Stimulated activated CD8-positive, alpha-beta memory T cell treated with anti-CD3 and anti-CD28 coated beads, Interleukin-12 subunit alpha, Interleukin-12 subunit beta, amount 100 ng/mL, for 1 hour (primary cell): Measurements from ENCODE around the gene PRSS22.
A peak's percentile ranks its signal among the peaks of the same experiment; 100 is the strongest.

Source experiments
- DNase-seq: peaks from one replicate; pipeline ENCODE4 v3.0.0-alpha.2; 2020; ENCODE audit warnings: low read depth

PRSS22 gene

DNA sequence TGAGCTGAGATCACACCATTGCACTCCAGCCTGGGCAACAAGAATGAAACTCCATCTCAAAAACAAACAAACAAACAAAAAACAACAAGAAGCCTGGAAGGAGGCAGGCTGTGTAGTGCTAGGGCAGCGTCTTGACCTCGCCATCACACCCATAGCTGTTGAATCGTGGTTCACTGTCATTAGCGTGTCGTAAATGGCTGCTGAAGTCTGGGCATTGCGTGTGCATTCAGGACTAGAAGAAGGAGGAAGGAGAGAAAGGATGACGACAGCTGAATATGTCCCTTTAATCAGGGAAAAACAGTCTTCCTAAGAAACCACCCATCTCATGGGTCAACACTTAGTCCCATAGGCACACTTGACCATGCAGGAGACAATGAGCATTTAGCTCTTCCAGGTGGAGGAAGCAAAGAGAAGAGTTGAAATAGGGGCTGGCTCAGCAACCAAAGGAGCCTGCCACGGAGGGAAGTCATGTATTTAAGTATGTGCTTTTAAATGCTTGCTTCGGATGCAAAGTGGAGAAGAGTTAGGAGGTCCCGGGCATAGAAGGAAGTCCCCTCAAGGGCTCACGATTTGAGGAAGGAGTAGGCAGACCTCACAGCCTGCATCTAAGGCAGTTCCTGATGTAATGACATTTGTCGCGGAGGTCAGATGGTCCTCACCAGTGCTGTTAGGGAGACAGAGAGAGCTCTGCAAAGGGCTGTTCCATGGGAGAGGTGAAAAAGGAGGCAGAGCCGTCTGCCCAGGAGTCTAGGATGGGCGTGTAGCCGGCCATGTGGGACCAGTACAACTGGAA lies 8.8 kb downstream of the PRSS22 start:
- no peak for DNase-seq

DNA sequence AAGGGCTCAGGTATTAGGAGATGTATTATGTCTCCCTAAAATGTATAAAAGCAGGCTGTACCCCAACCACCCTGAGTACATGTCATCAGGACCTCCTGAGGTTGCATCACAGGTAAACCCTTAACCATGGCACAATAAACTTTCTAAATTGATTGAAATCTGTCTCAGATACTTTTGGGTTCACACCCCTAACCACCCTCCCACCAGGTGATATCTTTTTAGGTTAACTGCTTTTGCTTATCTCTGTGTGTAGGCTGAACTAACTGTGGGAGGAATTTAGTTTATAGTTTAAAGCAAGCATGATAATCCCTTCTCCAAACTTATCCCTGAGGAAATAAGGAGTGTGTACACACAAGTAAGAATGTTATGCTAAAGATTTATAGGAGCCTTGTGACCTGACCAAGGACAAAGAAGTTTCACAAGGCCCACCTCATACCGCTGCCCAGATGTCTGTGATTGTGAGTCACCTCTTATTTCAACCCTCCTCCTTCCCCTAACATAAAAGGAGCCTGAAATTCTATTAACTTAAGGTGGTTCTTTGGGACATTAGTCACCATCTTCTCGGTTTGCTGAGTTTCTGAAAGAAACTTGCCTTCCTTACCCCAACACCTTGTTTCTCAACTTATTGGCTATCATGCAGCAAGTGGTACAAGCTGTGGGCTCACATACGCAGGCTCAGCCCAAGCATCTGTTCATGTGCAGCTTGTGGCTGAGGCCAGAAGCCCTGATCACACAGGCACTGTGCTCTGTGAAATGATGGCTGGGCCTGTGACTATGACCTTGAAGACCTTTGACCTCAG lies 11.3 kb downstream of the PRSS22 start:
- no peak for DNase-seq

DNA sequence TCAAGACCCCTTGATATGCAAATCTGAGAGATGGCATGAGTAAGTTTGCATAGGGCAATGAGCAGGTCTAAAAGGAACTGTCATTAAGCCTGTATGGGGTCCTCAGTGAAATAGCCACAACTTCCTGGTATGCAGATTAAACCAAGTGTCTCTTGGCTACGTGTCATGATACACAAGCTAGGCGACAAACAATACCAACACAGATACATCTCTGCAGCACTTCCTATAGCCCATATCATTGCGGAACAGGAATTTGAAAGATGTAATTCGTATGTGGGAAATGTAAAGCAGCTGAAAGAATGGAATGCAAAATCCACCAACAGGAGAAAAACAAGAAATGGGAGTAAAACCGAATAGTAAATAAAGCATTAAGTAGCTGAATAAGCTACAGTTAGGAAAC lies 12.9 kb downstream of the PRSS22 start:
- no peak for DNase-seq

DNA sequence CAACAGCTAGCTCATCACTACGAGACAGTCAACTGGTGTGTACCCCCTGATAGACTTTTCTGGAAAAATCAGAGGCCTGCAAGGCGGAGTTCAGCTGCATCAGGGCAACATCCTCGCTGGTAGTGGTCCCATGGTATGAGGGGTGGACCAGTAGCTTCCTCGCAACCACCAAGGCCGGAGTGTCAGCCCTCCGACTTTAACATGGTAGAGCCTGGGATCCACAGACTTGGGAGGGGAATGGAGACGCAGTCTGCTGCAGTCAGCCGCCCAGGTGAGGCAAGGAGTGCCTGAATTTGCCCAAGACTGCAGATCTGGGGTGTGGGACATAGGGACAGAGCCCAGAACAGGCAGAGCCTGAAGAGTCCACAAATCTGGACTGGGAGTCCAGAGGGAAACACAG lies 14.4 kb downstream of the PRSS22 start:
- no peak for DNase-seq

DNA sequence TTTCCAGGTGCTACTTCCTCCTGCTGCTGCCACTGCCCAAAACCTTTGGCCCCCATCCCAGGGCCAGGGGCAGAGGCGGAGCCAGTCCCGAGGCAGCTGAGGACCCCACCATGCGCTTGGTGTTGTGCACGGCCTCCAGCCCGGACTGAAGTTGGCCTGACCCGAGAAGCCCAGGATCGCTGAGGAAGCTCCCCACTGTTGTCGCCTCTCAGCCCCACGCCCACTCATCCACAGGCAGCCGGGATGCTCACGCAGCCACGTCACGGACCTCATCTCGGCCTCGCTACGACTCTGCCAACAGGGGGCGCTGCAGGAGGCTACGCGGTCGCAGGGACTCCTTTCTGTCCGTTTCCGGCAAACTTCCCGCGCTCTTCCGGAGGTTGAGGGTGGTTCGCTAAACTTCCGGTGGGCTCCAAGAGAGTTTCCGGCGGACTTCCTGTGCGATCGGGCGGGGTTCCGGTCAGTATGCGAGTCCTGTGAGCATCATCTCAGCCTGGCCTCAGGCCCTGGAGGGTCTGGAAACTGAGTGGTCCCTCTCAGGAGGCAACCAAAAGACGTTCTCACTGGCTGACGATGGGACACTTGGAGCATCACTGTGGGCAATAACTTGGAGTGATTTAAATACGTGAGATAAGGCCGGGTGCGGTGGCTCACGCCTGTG lies 15.5 kb downstream of the PRSS22 start:
- peak; percentile 55 for DNase-seq

DNA sequence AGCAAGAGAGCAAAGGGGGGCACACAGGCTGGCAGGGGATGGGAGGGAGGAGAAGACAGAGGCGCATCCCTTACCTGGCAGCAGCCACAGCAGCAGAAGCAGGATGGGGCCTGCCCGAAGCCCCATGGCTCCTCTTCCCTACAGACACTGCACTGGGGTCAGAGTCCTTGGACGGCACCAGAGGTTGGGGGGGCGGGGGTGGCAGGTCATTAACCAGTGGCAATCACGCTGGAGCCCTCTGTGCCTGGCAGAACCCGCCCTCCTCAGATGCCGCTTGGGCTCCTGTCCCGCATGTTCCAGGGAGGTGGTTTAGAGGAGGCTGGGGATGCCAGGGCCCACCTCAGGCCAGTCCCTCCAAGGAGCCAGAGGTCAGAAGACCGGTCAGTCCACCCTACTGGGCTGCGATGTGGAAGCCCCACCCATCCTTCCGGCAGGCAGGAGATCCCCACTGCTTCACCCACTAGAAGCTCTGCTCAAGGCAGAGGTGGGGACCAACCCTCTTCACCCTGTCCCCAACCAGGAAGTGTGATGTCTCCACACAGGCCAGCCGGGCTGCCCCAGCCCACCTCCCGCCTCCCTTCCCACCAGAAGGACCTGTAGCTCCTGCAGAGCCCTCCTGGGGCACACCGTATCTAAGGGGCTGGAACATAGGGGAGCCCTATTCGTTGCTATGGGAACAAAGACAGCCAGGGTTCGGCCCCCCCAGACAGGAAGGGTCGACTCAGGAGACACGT lies 16.2 kb downstream of the PRSS22 start:
- no peak for DNase-seq

DNA sequence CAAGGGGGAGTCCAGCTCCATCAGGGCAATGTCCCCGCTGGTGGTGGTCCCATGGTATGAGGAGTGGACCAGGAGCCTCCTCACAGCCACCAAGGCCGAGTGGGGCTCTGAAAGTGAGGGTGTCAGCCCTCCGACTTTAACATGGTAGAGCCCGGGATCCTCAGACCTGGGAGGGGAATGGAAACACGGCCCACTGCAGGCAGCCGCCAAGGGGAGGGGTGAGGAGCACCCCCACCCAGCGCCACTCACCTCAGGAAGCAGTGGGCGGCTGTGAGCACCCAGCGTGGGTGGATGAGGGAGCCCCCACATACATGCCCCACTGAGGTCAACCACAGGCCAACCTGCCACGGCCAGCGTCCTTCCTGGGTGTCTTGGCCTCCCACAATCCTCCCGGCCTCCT lies 17.1 kb downstream of the PRSS22 start:
- no peak for DNase-seq

DNA sequence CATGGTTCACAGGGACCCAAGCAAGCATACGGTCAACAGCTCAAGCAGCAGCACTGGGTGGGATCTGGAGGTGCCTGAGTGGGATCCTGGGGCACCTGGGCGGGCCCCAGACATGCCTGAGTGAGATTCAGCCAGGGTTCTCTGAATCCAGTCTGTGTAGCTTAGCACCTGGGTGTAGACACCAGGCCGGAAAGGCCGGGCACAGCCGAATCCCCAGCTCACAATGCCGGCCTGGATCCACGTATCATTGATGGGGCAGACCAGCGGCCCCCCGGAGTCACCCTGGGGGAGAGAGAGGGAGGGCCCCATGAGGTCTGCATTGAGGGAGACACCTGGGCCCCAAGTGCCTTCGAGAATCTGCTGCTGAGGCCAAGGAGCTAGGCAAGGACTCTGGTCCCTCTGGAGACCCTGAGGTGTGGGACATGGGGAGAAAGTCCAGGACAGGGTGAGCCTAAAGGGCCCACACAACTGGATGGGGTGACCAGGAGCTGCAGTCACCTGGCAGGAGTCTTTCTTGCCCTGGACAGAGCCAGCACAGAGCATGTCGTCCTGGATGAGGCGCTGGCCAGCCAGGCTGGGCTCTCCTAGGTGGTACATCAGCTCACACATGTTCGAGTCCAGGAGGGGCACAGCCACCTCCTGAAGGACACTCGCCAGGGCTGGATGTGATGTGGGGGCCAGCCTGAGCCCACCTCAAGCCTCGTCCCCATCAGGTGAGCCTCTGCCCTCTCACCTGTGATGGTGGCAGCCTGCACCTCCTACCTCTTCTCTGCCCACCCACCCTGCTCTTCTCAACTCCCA lies 18.1 kb downstream of the PRSS22 start:
- DNase-seq, result no peak

DNA sequence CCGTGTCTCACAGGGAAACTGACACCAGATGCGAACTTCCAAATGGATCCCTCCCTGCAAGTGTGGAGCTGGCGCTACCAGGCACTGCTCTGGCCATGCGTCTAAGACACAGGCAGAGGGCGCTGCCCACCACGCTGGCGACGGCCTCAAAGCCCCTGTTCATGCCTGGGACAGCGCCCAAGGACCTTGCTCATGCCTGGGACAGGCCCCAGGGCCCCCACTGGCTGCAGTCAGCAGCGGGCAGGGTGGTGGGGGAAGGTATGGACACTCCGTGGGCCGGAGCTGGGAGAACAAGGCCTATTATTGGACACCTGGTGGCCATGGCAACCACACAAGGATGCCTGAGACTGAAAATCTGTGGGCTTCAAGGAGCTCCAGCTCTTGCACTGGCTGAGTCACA lies 19.0 kb downstream of the PRSS22 start:
- no peak for DNase-seq

DNA sequence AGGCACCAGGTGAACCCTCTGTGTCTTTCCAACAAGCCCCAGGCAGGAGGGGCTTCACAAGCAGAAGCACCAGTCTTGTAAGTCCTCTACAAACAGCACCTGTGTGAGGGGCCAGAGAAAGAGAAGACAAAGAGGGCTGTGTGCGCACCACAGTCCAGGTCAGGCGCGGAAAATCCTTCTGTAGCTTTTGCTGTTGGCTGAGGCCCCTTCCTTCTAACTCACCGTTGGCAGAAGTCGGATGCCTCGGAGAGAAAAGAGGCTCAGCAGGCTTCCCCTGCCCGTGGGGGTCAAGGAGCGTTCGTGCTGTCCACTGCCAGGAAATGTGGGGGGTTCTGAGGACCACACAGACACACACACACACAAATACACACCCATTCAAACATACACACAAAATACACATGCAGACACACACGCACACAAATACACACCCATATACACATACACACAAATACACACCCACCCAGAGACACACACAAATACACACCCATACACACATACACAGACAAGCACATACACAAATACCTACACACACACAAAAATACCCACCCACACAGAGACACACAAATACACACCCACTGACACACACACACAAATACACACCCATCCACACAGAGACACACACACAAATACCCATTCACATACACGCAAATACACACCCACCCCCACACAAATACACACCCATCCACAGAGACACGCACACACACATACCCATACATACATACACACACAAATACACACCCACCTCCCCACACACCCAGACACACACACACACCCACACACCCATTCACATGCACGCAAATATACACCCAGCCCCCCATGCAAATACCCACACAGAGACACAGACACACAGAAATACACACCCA lies 21.1 kb downstream of the PRSS22 start:
- no peak for DNase-seq

DNA sequence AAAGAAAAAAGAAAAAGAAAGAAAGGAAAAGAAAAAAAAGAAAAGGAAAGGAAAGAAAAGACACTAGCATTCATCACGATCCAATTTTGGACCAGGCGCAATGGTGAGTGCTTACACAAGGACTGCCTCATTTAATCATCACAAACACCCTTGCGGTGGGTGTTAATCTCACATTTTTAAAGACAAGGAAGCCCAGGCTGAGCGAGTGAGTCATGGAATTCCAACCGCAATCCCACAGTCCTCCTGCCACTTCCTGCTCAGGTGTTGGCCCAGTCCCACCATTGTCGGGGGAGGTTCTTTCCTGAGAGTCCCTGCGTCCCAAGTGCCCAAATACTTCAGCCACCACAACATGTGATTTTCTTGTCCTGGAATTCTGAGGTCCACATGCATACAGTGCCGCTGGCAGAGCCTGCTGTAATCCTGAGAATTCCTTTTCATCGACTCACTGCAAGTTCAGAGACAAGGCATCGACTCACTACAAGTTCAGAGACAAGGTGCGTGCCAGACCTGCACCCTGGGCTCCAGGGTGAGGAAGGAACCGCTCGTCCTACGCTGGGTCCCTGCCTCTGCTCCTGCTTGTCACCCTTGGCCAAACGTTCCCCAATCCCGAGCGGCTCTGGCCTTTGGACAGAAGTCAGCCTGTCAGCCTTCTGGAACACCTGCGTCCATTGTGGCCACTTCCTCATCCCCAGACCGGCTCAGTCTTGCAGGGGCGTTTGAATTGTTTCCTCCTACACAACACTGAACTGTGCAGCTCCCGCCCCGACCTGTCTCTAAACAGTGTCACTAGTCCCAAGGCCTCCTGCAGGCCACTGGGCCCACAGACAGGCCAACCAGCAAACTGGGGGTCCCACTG lies 22.1 kb downstream of the PRSS22 start:
- no peak for DNase-seq

DNA sequence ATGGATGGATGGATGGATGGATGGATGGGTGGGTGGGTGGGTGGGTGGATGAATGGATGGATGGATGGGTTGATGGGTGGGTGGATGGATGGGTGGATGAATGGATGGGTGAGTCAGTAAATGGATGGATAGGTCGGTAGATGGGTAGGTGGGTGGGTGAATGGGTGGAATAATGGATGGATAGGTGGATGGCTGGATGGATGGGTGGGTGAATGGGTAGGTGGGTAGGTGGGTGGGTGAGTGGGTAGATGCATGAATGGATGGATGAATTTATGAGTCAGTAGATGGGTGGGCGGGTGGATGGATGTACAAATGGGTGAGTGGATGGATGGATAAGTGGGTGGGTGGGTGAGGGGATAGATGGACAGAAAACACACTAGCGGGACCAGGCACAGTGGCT lies 23.0 kb downstream of the PRSS22 start:
- no peak for DNase-seq

DNA sequence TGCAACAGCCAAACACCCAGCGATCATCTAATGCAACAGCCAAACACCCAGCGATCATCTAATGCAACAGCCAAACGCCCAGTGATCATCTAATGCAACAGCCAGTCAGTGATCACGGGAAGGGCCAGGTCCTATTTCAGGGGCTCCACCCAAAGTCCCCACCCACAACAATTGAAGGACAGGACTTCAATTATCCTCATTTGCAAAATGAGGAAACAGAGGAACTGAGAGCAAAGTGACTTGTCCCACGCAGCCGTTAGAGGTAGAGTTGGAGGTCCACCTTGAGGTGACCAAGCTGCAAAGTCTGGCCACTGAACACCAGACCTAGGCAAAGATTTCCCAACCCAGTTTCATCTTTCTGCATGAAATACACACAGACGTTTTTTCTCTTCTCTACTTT lies 24.2 kb downstream of the PRSS22 start:
- DNase-seq, result no peak

DNA sequence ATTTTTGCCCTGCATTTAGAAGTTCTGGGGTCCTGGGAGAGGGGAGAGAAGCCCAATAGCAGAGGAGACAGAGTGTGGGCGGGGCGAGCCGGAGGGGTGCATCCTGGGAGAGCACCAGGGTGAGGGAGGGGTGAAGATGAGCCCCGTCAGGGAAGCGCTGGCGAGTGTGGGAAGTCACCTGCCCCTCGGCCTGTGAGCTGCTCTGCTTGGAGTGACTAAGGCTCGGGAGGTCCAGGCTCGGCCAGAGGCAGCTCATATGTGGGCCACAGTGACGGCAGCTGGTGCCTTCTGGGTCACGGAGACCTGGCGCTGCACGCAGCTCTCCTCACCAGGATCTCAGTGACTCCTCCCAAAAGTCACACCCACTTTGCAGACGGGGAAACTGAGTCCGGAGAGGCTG lies 26.8 kb downstream of the PRSS22 start:
- DNase-seq, result no peak

DNA sequence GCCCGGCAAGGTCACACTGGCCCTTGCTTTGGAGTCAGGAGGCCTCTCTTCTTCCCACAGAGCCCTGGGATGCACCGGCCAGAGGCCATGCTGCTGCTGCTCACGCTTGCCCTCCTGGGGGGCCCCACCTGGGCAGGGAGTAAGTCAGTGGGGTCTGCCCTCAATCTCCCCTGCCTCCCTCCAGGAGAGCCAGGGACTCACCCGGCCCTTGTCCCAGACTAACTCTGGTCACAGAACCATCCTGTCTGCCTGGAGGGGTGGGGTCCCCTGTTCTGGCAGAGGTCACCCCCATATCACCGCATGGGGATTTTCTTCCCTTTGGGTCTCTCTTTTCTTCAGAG lies 27.6 kb downstream of the PRSS22 start:
- no peak for DNase-seq

DNA sequence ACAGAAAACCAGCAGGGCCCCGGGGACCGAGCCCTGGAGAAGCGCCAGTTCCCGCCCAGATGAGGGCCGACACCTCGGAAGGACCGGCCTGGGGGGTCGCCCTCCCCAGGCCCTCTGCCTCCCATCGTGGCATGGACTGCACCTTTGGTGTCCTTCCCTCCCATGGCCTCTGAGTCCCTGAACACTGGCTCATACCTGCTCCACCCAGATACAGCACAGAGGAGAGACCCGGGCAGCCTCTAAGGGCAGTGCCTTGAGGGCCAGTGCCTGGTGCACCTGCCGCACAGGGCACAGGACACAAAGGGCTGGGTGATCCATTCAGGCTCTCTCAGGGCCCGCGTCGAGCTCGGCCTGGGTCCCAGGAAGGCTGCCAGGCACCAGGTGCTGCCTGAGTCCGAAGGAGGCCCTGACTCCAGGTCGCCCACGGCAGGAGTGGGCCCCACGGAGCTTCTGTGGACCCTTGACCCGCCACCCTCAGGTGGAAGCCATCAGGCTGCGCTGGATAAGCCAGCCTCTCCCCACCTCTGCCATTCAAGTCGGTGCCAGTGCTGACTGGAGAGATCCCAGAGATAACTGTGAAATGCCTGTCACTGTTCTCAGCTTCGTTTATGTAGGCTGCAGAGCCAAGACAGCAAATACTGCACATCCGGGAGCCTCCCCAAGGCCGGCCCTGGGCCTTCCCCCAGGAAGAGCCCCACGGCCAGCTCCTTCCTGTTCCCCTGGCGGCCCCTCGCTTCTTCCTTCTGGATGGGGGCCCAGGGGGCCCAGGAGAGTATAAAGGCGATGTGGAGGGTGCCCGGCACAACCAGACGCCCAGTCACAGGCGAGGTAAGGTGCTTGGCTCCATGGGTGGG lies 28.2 kb downstream of the PRSS22 start, which contains the start of gene ZG16B:
Gene ZG16B (plus strand): TSS at position 803 of the 854 bp plus-strand sequence. CDS start 139 bp downstream, outside the sequence.
- DNase-seq, result no peak

DNA sequence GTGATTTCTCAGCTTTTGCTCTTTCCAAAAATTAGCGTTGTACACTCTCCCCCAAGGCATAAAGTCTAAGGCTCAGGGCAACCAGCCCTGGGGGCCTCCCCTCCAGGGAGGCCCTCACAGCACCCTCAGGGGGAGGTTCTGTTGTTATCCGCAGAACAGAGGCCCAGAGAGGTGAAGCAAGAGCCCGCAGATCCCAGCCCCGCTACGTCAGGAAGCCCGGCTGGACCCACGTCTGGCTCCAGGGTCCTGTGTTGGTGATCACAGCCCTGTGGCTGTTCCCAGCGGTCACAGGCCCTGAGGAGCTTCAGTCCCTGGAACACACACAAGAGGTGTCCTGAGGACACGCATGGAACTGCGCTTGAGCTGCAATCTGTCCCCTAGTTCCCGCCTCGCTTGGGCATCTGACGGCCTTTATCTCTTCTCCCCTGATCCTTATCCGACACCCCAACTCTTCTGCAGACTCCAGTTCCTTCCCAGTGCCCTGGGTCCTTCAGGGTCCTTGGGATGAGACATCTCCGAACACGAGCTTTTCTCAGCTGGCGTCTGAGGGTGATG lies 29.0 kb downstream of the PRSS22 start:
- DNase-seq, result no peak

DNA sequence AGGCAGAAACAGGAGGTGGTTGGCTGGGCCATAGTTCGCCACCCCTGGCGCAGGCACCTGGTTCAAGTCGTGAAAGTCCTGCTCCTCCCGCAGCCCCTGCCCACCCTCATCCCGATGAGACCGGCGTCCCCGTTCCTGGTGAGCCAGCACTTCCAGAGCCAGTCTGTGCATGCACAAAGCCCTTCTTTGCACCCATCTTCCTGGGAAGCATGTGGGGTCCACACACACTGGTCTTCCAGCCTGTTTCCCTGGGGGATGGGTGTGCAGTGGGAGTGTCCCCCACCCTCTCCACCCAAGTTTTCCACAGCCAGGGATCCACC lies 29.5 kb downstream of the PRSS22 start:
- DNase-seq, result no peak
